Melanocyte of skin (primary cell): ENCODE results near the gene ZBP1. TPM values are rescaled to one million over a fixed set of nuclear protein-coding genes. Genes with fewer than 3 reads are reported as not detected.

Source experiments
- total RNA-seq, 2 donors: library from RNA; depleted of rRNA; stranded (reverse); fragments of >200 nt; gene quantifications; 2 replicates each; pipeline ENCODE4 v1.2.3, GENCODE V29; 2012

The ZBP1 gene
- not detected for total RNA-seq

GRCh38 chr20:57620274-57620990 is at the start of gene ZBP1:
Gene ZBP1, minus strand, starts transcription at chr20:57620426. Its CDS starts 131 bp downstream, at chr20:57620295.

GRCh38 chr20:57560554-57561355 is 59.5 kb downstream of the ZBP1 start, which contains the start of gene PCK1:
Gene PCK1, plus strand, starts transcription at chr20:57561110. Its CDS starts 302 bp downstream, at chr20:57561412.

Other genes with a start within 250 kb of the ZBP1 start
- 10 to 100 TPM; 11.7 to 25.0 TPM for gene RBM38, start 229.0 kb downstream of the ZBP1 start, total RNA-seq
- gene CTCFL, start 95.3 kb downstream of the ZBP1 start, total RNA-seq: under 1 TPM in 1 of 2 donors, not detected in 1; under 0.01 TPM
- gene PCK1, start 59.3 kb downstream of the ZBP1 start, total RNA-seq: not detected
- gene PMEPA1, start 89.6 kb upstream of the ZBP1 start, total RNA-seq: 1 to 10 TPM; 1.3 to 1.7 TPM